HepG2 (cell line): ENCODE results near the gene CDIP1. TPM values are rescaled to one million over a fixed set of nuclear protein-coding genes. Genes with fewer than 3 reads are reported as not detected.

ENCODE experiments used
- ADNP ChIP-seq: sonication (generic); formaldehyde crosslinking; IDR thresholded peaks from 2 replicates; pipeline ENCODE4 v1.4.0; 2020; ENCODE audit warnings: missing genetic modification reagents
- ARID2 ChIP-seq: sonication (generic); formaldehyde crosslinking; IDR thresholded peaks from 2 replicates; pipeline ENCODE4 v1.8.1; 2022; ENCODE audit warnings: mild to moderate bottlenecking, missing genetic modification reagents, borderline replicate concordance
- CBX1 ChIP-seq: IDR thresholded peaks from one replicate; pipeline ENCODE4 v1.6.1; 2016; ENCODE audit warnings: antibody characterized with exemption, low read depth
- CSRNP1 ChIP-seq: sonication (generic); formaldehyde crosslinking; IDR thresholded peaks from 2 replicates; pipeline ENCODE4 v1.8.1; 2023; ENCODE audit warnings: mild to moderate bottlenecking, missing genetic modification reagents
- DDIT3 ChIP-seq: sonication (generic); formaldehyde crosslinking; IDR thresholded peaks from 2 replicates; pipeline ENCODE4 v1.4.0; 2020; ENCODE audit warnings: mild to moderate bottlenecking, missing genetic modification reagents
- DPF2 ChIP-seq: sonication (generic); formaldehyde crosslinking; IDR thresholded peaks from 2 replicates; pipeline ENCODE4 v1.4.0; 2020; ENCODE audit warnings: mild to moderate bottlenecking, low read depth, missing genetic modification reagents, borderline replicate concordance
- HOXA3 ChIP-seq: sonication (generic); formaldehyde crosslinking; IDR thresholded peaks from 2 replicates; pipeline ENCODE4 v1.5.0; 2020; ENCODE audit warnings: missing genetic modification reagents
- HOXA7 ChIP-seq: sonication (generic); formaldehyde crosslinking; IDR thresholded peaks from 2 replicates; pipeline ENCODE4 v1.8.1; 2022; ENCODE audit warnings: mild to moderate bottlenecking, missing genetic modification reagents, moderate library complexity
- LRRFIP1 ChIP-seq: sonication (generic); formaldehyde crosslinking; conservative IDR thresholded peaks from 2 replicates; pipeline ENCODE4 v1.4.0; 2020; ENCODE audit warnings: missing genetic modification reagents
- NFRKB ChIP-seq: fragments of 450-650 bp; IDR thresholded peaks from 2 replicates; pipeline ENCODE4 v1.6.1; 2017
- PHF21A ChIP-seq: sonication (generic); formaldehyde crosslinking; IDR thresholded peaks from 2 replicates; pipeline ENCODE4 v1.5.0; 2020; ENCODE audit warnings: mild to moderate bottlenecking, missing genetic modification reagents
- POLR2A ChIP-seq, 2 experiments: IDR thresholded peaks; 2 replicates each; pipeline ENCODE4 v1.6.1; 2011; ENCODE audit warnings: low read depth in 2 of 2, low read length in 2 of 2, mild to moderate bottlenecking in 1 of 2, moderate library complexity in 1 of 2; ENCODE audit not compliant: insufficient read depth in 1 of 2
- SNAPC2 ChIP-seq: sonication (generic); formaldehyde crosslinking; IDR thresholded peaks from 2 replicates; pipeline ENCODE4 v1.8.1; 2022; ENCODE audit warnings: mild to moderate bottlenecking, missing genetic modification reagents
- STAG1 ChIP-seq: sonication (generic); formaldehyde crosslinking; IDR thresholded peaks from 2 replicates; pipeline ENCODE4 v1.4.0; 2020; ENCODE audit warnings: missing genetic modification reagents
- ZFP36L1 ChIP-seq: sonication (generic); formaldehyde crosslinking; IDR thresholded peaks from 2 replicates; pipeline ENCODE4 v1.8.0; 2022; ENCODE audit warnings: mild to moderate bottlenecking, missing genetic modification reagents, moderate library complexity
- ZNF329 ChIP-seq: sonication (generic); formaldehyde crosslinking; IDR thresholded peaks from 2 replicates; pipeline ENCODE4 v1.9.0; 2021; ENCODE audit warnings: low read depth, mild to moderate bottlenecking, missing genetic modification reagents
- ZNF367 ChIP-seq: sonication (generic); formaldehyde crosslinking; IDR thresholded peaks from 2 replicates; pipeline ENCODE4 v1.4.0; 2020; ENCODE audit warnings: missing genetic modification reagents, borderline replicate concordance
- ZNF569 ChIP-seq: sonication (generic); formaldehyde crosslinking; IDR thresholded peaks from 2 replicates; pipeline ENCODE4 v1.5.0; 2020; ENCODE audit warnings: mild to moderate bottlenecking, missing genetic modification reagents, moderate library complexity, borderline replicate concordance
- ZNF619 ChIP-seq: sonication (generic); formaldehyde crosslinking; IDR thresholded peaks from 2 replicates; pipeline ENCODE4 v1.4.0; 2020; ENCODE audit warnings: mild to moderate bottlenecking, missing genetic modification reagents
- ZNF792 ChIP-seq: IDR thresholded peaks from 2 replicates; pipeline ENCODE4 v1.6.1; 2016
- polyA plus RNA-seq, 8 experiments: library from polyadenylated mRNA; depleted of rRNA in 3 of 8; stranded (reverse) in 7 of 8; unstranded in 1 of 8; fragments of >200 nt; fragmentation: Illumina TruSeq in 4 of 8; extraction: Trizol in 4 of 8; gene quantifications; 2 replicates each; pipeline versions ENCODE4 v1.2.1 to v1.2.3, GENCODE V29; 2011 to 2016; ENCODE audit warnings: low read depth in 4 of 8, missing spikeins in 1 of 8, mixed read lengths in 1 of 8; ENCODE audit not compliant: insufficient read depth in 1 of 8
- total RNA-seq, 5 experiments: library from RNA; depleted of rRNA; stranded (reverse); fragments of >200 nt; fragmentation: Illumina TruSeq; extraction: Trizol; gene quantifications; 2 replicates each; pipeline ENCODE4 v1.2.3, GENCODE V29; 2016; ENCODE audit warnings: low read depth in 1 of 5
- TF ChIP-seq, protein P1 (sequence below): sonication (generic); formaldehyde crosslinking; IDR thresholded peaks from 2 replicates; pipeline ENCODE4 v1.4.0; 2020; ENCODE audit warnings: mild to moderate bottlenecking, missing genetic modification reagents
- TF ChIP-seq, protein P2 (sequence below): sonication (generic); formaldehyde crosslinking; IDR thresholded peaks from 2 replicates; pipeline ENCODE4 v1.5.0; 2020; ENCODE audit warnings: mild to moderate bottlenecking, missing genetic modification reagents, borderline replicate concordance

CDIP1 gene
- total and polyA plus RNA-seq, 2 of the 13 experiments (the other 11 are each of a cell fraction or from before 2014, with no cell fraction given), result 31.2 to 56.7 TPM

- TF ChIP-seq DDIT3 (0 out of 2 replicates have a peak, but pooled peaks have one; percentile 65), HOXA3 (CRISPR knock-in tag) (peak; percentile 99), STAG1 (CRISPR knock-in tag) (peak; percentile 29; the same call in 1 of the 2 replicates), ZNF569 (peak; percentile 98; the same call in 1 of the 2 replicates), ZNF792 (peak; percentile 99), CBX1 (peak; percentile 95), ZNF329 (CRISPR knock-in tag) (peak; percentile 95), ZNF619 (CRISPR knock-in tag) (peak; percentile 93; the same call in 1 of the 2 replicates), DPF2 (CRISPR knock-in tag) (0 out of 2 replicates have a peak, but pooled peaks have one; percentile 48), ARID2 (CRISPR knock-in tag) (peak; percentile 100), LRRFIP1 (0 out of 2 replicates have a peak, but pooled peaks have one; percentile 75), CSRNP1 (CRISPR knock-in tag) (peak; percentile 100), ZFP36L1 (CRISPR knock-in tag) (peak; percentile 100), ZNF367 (peak; percentile 97), HOXA7 (CRISPR knock-in tag) (peak; percentile 93), ADNP (CRISPR knock-in tag) (0 out of 2 replicates have a peak, but pooled peaks have one; percentile 19), PHF21A (peak; percentile 80), NFRKB (no peak), POLR2A (IDR thresholded peaks at IDR 0.05; ENCODE audit: insufficient read depth in 1 of 2, low read depth in 2 of 2, low read length in 2 of 2) (peak; percentile 97 to 98), SNAPC2 (CRISPR knock-in tag) (peak; percentile 99)
- TF ChIP-seq, protein P1, sequence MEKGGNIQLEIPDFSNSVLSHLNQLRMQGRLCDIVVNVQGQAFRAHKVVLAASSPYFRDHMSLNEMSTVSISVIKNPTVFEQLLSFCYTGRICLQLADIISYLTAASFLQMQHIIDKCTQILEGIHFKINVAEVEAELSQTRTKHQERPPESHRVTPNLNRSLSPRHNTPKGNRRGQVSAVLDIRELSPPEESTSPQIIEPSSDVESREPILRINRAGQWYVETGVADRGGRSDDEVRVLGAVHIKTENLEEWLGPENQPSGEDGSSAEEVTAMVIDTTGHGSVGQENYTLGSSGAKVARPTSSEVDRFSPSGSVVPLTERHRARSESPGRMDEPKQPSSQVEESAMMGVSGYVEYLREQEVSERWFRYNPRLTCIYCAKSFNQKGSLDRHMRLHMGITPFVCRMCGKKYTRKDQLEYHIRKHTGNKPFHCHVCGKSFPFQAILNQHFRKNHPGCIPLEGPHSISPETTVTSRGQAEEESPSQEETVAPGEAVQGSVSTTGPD (CRISPR knock-in tag), result peak; percentile 87
- TF ChIP-seq, protein P2, sequence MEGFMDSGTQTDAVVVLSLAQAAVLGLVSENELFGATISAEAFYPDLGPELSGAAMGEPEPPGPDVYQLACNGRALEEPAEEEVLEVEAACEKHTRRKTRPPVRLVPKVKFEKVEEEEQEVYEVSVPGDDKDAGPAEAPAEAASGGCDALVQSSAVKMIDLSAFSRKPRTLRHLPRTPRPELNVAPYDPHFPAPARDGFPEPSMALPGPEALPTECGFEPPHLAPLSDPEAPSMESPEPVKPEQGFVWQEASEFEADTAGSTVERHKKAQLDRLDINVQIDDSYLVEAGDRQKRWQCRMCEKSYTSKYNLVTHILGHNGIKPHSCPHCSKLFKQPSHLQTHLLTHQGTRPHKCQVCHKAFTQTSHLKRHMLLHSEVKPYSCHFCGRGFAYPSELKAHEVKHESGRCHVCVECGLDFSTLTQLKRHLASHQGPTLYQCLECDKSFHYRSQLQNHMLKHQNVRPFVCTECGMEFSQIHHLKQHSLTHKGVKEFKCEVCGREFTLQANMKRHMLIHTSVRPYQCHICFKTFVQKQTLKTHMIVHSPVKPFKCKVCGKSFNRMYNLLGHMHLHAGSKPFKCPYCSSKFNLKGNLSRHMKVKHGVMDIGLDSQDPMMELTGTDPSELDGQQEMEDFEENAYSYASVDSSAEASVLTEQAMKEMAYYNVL (CRISPR knock-in tag), result peak; percentile 76
These were observed at the start of gene CDIP1 (continued) for GRCh38 chr16:4538350-4539235.
